ENCODE data around the gene MTG1.
"Not testable (repeated sequence)": the region's sequence is repeated elsewhere in the genome, so short reads cannot be mapped to it uniquely, and the experiment has no call there.

Gene MTG1

DNA sequence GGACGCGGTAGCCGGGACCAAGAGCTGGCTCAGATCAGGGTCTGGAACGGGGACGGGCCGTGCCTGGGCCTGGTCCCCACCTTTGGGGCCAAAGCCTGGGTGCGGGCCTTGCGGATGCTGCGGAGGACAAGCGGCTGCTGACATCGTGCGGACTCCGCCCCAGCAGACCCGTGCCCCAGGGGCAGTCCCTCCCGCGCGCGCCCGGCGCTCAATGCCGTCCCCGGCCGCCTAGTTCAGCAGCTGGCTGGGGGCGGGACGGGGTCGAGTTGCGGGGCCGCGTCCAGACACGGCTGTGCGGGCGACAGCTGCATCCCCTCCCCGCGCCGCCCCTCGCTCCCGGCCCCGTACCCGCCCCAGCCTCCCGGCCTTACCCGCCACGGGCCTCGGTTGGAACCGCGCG is 30.1 kb downstream of the MTG1 start:
- not testable (repeated sequence) for DNase-seq (ENCODE audit: low read depth in 2 of 2)

DNA sequence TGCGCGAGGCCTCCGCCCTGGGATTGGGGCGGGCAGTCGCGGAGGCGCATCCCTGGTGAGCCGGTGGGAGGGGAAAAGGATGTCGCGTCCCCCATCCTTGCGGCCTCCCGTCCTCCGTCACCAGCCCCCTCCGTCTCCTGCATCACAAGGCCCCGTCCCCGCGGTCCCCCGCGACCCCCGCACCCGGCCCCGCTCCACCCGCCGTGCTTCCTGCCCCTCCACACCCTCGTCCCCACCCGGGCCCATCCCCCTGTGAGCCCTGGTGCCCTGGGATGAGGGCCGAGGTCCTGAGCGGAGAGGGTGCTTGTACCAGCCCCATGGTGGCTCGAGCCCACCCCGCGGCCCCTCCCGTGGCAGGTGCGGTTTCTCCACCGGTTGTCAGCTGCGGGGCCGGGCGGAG is 30.6 kb downstream of the MTG1 start, which contains the start of gene SPRN:
TSS of gene SPRN (minus strand) at position 25 of the 400 bp plus-strand sequence. CDS start 944 bp downstream, outside the sequence.
- DNase-seq (ENCODE audit: low read depth in 2 of 2), result not testable (repeated sequence)

DNA sequence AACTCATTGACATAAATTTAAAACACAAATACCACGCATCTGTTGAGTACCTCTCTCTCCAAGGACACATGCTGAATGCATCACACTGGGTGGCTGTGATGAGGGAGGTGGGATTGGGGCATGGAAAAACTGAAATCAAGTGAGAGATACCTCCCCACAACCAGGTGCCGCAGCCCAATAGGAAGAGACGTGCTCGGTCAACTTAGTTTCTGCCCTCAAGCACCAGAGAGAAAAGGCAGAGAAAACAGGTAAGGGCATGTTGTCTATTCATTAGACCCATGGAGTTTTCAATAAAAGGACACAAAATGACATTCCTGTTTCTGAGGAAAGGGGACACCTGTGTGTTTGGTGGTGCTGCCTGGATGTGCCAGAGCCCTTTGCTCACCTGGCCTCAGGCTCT is 35.6 kb downstream of the MTG1 start:
- DNase-seq (ENCODE audit: low read depth in 2 of 2), result not testable (repeated sequence)

DNA sequence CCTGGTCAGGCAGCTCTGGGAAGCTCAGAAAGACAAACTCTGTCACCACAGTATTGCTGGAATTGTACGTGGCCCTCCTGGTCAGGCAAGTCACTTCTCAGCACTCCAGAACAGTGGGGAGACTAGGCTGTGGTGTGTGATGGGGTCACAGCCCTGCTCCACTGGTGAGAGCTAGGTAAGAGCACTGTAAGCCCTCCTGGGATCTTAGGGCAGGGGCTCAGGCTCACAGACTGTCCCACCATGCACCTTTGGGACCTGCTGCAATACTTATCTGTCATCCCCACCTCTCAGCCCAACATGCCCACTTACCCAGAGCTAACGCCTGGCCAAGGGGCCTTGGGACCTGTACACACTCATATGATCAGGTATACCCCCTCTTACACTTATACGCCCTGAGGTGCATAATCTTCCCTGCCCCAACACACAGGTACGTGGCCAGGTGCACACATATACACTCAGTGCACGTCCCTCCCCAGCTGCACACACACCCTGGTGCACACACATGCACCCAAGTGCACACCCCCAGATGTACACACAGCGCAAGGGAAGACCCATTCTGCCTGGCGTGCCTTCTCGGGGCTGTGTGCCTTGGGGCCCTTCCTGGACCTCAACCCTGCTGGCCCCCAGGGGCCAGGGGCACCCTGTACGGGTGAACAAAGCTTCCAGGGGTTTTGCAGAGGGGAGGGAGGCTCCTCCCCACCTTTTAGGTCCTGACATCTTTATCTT is 38.1 kb downstream of the MTG1 start:
- DNase-seq (ENCODE audit: low read depth in 2 of 2), result not testable (repeated sequence)

DNA sequence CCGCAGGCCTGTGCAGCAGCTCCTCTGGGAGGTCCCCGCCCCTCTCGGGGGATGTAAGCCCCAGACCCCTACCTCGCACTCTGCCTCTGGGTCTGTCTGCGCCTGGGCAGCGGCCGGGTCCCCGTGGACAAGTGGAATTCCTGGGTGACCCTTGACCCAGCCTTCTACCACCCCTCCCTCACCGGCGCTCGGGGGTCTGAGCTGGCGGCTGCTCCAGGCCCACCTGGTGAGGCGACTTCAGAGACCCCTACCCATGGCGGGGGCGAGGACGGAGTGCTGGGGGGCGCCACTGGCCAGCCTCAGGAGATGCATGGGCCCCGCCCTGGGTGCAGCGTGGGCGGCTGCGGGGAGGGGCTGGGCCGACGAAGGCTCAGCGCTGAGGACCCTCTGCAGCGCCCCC is 38.8 kb downstream of the MTG1 start:
- DNase-seq (ENCODE audit: low read depth in 2 of 2), result not testable (repeated sequence)

DNA sequence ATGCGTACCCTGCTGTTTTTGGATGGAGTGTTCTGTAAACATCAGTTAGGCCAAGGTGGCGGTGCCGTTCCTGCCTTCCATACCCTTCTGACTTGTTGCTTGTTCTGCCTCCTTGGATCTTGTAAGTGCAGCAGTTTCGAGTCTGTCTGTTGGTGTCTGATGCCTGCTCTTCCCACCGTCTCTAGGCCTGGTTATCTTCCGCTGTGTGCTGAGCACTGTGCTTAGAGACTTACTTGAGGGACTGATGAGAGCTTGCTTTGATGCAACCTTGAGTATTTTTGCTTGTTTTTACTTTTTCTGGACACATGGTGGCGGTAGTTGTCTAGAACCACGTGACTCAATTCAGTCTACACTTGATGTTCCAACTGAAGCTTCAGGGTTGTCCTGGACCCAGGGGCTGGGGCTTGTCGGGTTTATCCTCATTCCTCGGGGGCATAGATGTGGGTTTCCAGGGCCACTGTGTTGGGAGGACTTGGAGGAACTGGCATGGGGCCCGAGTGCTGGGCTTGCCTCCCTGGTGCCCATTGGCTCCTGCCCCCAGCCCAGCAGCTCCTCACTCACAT is 44.8 kb downstream of the MTG1 start:
- DNase-seq (ENCODE audit: low read depth in 2 of 2), result no peak

DNA sequence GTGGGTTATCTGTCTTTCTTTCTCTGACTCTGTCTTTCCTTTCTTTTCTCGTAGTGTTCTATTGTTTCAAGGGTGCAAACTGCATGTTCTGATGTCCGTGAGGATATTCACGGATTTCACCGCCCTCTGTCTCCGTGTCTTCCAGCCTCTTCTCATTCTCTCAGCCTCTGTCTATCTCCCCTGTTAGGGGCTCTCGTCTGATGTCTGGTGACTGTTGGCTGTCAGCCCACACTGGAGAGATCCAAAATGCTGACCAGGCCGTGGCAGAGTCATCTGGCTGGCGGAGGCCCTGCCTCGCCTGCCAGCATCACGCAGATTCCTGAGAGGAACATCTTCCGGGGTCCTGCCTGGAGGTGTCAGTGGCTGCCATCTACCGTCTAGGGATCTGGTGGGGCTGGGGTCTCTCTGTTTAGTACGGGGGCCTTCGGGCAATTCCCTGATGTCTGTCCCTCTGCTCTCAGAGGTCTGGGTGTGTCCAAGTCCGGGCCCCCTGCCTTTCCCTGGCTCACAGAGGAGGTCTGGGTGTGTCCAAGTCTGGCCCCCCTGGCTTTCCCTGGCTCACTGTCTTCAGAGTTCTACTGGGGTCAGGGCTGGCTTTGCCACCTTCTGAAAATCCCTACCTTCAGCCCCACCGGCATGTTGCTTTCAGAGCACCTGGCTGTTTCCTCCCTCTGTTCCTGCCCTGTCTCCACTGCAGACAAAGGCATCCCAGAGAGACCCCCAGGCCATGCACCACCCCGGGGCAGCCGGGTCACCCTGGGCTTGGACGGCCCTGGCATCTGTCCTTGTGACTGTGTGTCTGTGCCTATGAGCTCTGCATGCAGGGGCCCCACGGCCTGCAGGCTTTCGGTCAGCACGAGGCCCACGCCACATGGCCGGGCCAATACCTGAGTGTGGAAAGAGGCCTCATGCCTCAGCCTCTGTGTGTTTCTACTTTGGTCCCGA is 45.8 kb downstream of the MTG1 start:
- no peak for DNase-seq (ENCODE audit: low read depth in 2 of 2)

DNA sequence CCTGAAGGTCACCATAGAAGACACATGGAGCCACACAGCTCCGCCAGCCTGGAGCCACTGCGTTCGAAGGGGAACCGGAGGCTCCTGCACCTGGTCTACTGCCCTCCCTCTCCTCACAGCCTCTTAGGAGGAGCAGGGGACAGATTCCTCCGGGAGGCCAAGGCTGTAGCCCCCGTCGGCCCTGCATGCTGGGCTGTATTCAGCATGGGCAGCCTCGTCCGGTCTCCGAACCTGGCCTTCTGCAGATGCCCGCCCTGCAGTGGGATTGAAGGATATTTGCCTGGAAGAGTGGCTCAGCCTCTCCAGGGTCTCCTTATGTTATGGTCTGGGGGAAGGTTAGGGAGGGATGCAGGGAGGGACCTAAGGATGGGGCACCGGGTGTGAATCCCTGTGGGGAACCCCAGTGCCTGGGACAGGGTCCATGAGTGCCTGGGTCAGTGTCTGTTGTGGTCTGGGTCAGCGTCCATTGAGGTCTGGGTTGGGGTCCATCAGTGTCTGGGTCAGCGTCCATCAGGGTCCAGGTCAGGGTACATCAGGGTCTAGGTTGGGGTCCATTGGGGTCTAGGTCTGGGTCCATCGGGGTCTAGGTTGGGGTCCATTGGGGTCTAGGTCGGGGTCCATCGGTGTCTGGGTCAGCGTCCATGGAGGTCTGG is 46.8 kb downstream of the MTG1 start:
- DNase-seq (ENCODE audit: low read depth in 2 of 2), result no peak

DNA sequence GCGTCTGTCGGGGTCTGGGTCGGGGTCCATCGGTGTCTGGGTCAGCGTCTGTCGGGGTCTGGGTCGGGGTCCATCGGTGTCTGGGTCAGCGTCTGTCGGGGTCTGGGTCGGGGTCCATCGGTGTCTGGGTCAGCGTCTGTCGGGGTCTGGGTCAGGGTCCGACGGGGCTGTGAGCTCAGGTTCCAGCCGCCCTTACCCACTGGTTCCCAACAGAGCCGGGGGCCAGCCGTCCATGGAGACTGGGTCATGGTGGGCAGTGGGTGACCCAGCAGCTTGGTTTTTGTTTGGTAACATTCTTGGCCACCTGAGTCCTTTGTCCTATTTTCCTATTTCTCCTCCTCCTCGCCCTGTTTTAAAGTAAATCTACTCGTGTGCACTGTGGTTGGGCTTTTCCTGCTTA is 47.4 kb downstream of the MTG1 start:
- DNase-seq (ENCODE audit: low read depth in 2 of 2), result not testable (repeated sequence)

DNA sequence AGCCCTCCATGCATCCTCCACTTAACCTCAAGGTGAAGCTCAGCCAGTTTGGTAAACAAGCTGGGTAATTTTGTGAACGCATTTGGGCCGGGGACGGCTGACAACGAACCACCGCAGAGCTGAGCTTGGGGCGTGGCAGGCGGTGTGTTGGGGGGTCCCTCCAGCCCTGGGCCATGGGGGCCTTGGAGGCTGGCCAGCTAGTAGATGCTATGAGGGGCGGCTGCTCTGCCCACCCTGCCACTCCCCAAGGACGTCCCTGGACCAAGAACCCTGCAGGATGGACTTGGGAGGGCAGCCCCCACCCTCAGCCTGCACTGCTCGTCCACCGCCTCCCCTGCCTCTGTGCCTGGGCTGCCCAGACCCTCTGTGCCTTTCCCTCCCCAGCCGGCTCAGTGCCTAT is 47.8 kb downstream of the MTG1 start:
- no peak for DNase-seq (ENCODE audit: low read depth in 2 of 2)

DNA sequence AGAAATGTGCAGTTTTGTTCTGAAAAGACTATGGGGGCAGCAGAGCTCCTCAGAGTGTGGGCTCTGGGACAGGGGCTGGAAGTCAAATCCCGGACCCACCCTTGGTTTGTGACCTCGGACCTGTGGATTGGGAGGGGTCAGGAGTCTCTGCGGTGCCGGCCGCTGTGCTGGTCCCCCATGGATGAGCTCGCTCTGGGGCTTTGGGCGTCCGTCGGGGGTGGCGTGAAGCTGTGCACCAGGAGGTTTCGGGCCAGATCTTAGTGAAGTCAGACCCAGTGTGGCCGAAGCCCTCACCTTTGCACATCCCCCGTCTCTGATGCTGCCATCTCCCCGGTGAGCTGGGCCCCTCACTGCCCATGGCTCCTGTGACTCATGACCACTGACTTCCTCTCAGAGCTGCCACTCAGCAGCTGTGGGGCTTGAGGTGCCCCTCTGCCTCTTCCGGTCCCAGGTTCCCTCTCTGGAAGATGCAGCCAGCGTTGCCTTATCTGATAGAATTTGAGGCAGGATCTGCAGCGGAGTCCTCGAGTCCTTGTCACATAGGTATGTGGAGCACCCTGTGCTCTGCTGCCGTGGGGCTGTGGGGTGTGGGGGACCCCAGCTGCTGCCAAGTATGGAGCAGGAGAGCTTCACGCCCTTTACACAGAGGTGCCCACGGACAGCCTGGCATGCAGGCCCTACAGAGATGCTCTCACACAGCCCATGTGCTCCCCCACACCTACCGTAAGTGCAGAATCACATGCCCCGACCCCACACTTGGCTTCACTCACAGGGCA is 48.4 kb downstream of the MTG1 start:
- no peak for DNase-seq (ENCODE audit: low read depth in 2 of 2)

DNA sequence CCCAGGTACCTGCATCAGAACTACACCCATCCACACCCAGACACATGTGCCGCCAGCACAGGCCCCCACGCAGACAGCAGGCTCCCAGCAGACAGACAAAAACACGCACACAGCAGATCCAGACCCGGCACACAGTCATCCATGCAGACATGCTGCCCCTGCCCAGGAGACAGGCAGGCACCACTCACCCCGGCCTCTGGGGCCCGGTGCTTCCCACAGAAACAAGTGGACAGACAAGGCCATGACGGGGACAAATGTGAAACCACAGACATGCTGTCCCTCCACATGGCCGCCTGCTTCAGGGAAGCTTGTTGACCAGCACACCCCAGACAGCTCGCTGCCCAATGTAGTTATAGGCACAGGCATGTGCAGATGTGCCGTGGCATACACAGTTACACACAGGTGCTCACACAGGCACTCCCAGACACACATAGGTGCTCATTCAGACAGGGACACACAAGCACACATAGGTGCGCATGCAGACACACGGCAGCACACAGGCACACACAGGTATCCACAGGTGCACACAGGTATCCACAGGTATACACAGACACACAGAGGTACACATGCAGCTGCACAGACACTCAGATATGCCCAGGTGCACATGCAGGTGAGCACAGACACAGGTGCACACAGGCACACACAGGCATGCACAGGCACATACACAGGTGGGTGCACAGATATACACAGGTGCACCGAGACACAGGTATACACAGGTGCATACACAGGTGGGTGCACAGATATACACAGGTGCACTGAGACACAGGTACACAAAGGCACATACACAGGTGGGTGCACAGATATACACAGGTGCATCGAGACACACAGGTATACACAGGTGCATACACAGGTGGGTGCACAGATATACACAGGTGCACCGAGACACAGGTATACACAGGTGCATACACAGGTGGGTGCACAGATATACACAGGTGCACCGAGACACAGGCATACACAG is 49.3 kb downstream of the MTG1 start:
- no peak for DNase-seq (ENCODE audit: low read depth in 2 of 2)

DNA sequence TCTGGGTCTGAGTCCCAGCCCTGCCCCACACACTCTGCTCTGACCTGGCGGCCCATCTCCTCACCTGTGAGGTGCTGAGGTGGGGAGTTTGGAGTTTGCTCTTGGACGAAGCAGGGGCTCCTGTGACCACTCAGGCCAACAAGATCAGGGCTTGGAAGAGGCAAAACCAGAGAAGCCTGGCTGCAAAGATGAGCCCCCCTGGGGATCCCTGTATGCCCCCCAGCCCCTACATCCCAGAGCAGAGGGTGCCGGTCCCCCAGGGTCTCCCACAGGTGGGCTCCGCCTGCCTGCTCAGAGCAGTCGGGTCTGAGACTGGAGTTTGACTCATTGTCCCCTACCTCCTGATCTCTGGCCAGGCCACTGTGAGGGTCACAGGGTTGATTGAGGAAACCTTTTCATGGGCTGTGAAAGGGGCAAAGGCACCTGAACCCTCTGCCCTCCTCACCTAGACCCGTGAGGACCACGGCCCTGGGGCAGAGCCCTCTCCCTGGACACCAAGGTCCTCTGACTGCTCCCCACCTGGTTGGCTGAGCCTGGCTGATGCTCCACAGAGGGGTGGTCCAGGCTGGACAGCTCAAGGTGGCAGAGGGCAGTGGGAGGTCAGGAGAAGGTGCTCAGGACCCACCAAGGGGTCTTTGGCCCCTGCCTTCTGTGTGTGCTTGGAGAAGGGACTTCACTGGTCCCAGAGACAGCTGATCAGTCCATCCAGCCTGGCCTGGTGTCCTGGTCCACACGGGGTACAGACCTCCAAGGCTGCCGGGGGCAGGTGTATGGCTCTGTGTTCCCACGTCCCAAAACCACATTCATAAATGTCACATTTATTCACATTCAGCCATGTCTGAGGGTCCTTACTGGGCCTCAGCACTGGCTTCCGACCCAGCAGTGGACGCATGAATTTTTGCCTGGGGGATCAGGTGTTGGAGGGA is 50.6 kb downstream of the MTG1 start:
- no peak for DNase-seq (ENCODE audit: low read depth in 2 of 2)

DNA sequence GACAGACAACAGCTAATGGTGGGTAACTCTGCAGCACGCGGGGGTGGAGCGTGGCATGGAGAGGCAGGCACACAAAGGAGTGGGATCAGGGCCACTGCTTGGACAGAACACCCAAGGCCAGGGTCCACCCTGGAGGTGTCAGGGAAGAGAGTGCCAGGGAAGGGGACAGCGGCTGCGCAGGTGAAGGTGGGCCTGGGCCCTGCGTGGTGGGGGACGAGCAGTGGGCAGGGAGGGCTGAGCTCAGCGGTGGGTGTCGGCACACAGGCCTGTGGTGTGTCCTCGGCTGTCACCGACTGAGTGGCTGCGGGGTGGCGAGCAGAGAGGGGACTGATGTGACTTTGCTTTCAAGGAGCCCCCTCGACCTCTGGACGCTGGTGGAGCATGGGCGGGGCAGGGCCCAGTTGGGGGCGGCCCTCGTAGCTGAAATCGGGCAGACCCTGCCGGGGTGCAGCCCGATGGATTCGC is 51.3 kb downstream of the MTG1 start:
- no peak for DNase-seq (ENCODE audit: low read depth in 2 of 2)

DNA sequence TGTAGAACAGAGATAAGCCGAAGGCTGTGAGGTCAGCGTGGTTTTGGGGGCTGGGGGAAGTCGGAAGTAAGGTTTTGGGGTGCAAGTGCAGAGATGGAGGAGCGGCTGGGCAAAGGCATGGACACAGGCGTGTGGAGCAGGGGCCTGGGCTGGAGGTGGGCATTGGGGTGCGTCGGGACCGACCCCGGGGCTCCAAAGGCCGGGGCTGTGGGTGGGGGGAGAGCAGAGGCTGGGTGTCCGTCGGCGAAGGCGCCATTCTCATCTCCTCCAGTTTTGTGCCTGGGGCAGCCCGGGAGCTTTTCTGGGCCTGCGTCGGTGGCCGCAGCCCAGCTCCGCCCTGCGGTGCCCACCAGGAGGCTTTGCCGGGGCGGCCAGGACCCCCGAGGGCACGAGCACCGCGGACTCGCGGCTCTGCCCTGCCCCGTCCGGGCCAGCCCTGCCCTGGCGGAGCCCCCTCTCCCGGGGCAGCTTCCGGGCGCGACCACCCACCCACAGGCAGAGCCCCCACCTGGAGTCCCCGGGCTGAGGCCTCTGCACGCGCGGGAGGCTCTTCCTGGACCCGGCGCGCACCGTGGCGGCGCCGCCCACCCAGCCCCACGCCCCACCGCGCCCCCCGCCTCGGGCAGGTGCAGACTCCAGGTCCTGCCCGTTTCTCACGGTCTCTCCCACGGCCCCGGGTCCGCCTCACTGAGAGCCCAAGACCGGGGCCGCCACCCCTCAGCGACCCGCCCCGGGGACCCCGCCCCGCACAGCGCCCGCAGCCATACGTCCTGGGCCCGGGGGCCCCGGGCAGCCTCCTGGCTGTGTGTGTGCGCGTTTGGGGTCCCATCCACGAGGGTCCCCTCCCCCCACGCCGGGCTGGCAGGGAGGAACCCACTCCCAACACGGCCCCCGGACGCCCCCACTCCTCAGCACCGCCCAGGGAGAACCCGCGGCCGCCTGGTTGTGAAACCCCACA is 52.1 kb downstream of the MTG1 start:
- no peak for DNase-seq (ENCODE audit: low read depth in 2 of 2)

DNA sequence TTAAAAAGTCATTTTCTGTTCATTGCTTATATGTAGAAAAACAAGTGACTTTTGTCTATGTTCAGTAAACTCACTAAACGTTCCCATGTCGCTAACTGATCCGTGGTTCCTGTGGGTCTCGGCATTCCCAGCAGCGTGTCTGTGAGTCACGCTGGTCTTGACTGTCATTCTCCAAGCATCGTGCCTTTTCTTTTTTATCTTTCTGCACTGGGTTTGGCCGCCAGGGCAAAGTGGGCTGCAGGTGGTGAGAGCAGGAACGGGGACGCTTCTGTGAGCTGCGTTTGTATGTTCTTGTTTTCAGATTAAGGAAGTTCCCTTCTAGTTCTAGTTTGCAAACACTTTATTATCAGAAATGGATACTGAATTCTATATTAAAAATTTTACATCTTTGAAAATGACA is 53.0 kb downstream of the MTG1 start:
- no peak for DNase-seq (ENCODE audit: low read depth in 2 of 2)

DNA sequence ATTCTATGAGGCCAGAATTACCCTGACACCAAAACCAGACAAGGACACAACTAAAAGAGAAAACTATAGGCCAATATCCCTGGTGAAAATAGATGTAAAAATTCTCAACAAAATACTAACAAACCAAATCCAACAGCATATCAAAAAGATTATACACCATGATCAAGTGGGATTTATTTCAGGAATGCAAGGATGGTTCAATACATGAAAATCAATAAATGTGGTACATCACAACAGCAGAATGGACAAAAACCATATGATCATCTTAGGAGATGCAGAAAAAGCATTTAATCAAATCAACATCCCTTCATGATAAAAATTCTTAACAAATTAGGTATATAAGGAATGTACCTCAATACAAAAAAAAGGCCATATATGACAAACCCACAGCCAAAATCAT is 54.2 kb downstream of the MTG1 start:
- no peak for DNase-seq (ENCODE audit: low read depth in 2 of 2)

DNA sequence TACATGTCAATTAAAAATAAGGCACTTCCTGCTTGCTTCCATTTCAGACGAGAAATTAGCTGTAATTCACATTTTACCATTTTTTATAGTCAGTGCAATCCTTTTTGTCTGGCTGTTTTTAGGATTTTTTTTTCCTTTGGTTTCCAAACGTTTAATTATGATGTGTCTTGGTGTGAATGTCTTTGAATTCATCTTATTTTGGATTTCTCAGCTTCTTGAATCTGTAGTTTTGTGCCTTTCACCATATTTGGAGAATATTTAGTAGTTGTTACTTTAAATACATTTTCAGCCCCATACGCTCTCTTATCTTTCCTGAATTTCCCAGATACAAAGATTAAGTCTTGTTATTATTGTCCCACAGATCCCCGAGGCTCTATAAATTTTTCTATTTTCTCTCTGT is 57.4 kb downstream of the MTG1 start:
- DNase-seq (ENCODE audit: low read depth in 2 of 2), result no peak

Measured in stimulated activated CD4-positive, alpha-beta T cell treated with anti-CD3 and anti-CD28 coated beads, Interleukin-1b, Interleukin-23, amount 100 ng/mL, for 1 hour (primary cell).